Fibroblast of mammary gland (primary cell): Measurements from ENCODE around the gene SUCLG2.

ENCODE experiments used
- DNase-seq: peaks from one replicate; pipeline ENCODE4 v3.0.0-alpha.2; 2010; ENCODE audit warnings: low read depth
- H3K4me3 ChIP-seq: 2 replicates; pipeline ENCODE4 v1.5.1; 2011; ENCODE audit warnings: low read depth, mild to moderate bottlenecking, low read length, moderate library complexity; ENCODE audit not compliant: control insufficient read depth
- CTCF ChIP-seq: conservative IDR thresholded peaks from 2 replicates; pipeline ENCODE4 v1.5.1; 2011; ENCODE audit warnings: low read depth, low read length, inconsistent platforms; ENCODE audit not compliant: control insufficient read depth, insufficient read depth

The SUCLG2 gene

DNA sequence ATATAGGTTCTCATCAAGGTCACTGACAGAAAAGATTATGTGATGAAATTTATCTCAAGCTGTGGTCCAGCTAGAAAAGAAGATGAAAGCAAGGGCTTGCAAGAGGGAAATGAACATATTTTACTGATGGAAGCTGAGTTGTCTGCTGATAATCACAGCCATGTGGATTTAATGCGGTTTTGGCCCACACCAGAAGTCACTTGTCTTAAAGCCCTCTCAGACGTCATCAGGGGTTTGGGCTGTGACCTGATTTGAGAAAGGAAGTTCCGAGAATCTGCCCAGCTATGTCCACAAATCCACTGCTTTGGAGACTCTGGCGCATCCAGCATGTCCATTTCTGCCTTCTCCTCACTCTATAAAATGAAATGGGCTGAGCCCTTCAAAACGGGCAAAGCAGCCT, 278.4 kb downstream of the SUCLG2 start:
- H3K4me3 ChIP-seq, result no peak overlapping the region
- TF ChIP-seq CTCF, result no peak
- no peak for DNase-seq

GRCh38 chr3:67362686-67363085, 291.7 kb downstream of the SUCLG2 start:
- no peak for DNase-seq
- TF ChIP-seq CTCF, result no peak
- H3K4me3 ChIP-seq, result no peak overlapping the region

- TF ChIP-seq CTCF, result no peak
- DNase-seq, result no peak
- H3K4me3 ChIP-seq, result no peak overlapping the region
Measured at GRCh38 chr3:67361770-67362169, 292.6 kb downstream of the SUCLG2 start.

DNA sequence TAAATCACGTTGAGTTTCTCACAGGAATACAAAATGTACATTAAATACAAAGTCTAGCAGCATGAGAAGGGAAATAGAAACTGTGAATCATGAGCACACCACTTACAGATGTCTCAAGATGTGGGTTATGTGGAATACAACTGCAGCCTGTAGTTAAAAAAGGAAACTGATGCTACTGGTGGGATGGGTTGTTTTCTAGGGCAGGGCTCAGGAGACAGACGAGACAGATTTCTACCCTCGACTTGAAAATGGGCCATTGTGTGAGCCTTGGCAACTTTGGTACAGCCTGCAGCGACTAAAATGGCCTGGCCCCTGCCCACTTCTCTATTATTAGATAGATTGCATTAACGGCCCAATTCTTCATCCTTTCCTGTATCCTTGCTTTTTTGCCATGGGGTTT, 293.1 kb downstream of the SUCLG2 start:
- no peak for TF ChIP-seq CTCF
- no peak overlapping the region for H3K4me3 ChIP-seq
- no peak for DNase-seq

GRCh38 chr3:67357610-67358458, 296.6 kb downstream of the SUCLG2 start:
- H3K4me3 ChIP-seq, result no peak overlapping the region
- DNase-seq, result peak; percentile 27
- peak; percentile 29 for TF ChIP-seq CTCF

GRCh38 chr3:67349551-67350174, 304.7 kb downstream of the SUCLG2 start:
- no peak overlapping the region for H3K4me3 ChIP-seq
- TF ChIP-seq CTCF, result no peak
- peak; percentile 41 for DNase-seq

DNA sequence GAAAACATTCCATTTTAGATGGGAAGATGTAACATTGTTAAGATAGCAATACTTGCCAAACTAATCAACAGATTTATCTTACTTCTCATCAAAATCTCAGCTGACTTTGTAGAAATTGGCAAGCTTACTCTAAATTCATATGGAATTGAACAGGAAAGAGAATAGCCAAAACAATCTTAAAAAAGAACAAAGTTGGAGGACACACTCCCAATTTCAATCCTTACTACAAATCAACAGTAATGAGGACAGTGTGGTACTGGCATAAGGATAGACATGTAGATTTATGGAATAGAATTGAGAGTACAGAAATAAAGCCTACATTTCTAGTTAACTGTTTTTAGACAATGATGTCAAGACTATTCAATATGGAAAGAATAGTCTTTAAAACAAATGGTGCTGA, 308.3 kb downstream of the SUCLG2 start:
- DNase-seq, result no peak
- no peak overlapping the region for H3K4me3 ChIP-seq
- TF ChIP-seq CTCF, result no peak
